ENCODE results near the gene FLRT1. TPM values are rescaled to one million over a fixed set of nuclear protein-coding genes. Genes with fewer than 3 reads are reported as not detected.

Gene FLRT1
- total and polyA plus RNA-seq, 9 donors, result 0.13 to 1.2 (median 0.38) TPM

GRCh38 chr11:64065141-64065465 is 29.4 kb downstream of the FLRT1 start:
- Histone ChIP-seq H3K27ac (no peak overlapping the region), H3K9me3 (no peaks in the 10 kb centered on the region), H3K4me3 (no peak overlapping the region), H3K27me3 (no peaks in the 10 kb centered on the region), H3K4me1 (ENCODE audit: insufficient read depth) (no peaks in the 10 kb centered on the region), H3K36me3 (no peaks in the 10 kb centered on the region)
- TF ChIP-seq EP300 (IDR thresholded peaks at IDR 0.05), result no peak
- no peak for TF ChIP-seq POLR2A (IDR thresholded peaks at IDR 0.05)
- no peak for TF ChIP-seq CTCF (IDR thresholded peaks at IDR 0.05)
- WGBS, 3 donors, result 96 to 97% (median 97%) methylated on average over 11 of the region's 11 CpGs
- intact Hi-C loops (cut with DNase I), result no loop called here
- DNase-seq, result no peak

GRCh38 chr11:64065712-64066111 is 30.0 kb downstream of the FLRT1 start:
- 94 to 95% (median 95%) methylated on average over 9 to 10 of the region's 10 CpGs for WGBS, 3 donors
- Histone ChIP-seq H3K9me3 (no peaks in the 10 kb centered on the region), H3K27me3 (no peaks in the 10 kb centered on the region), H3K4me1 (ENCODE audit: insufficient read depth) (no peaks in the 10 kb centered on the region), H3K36me3 (no peaks in the 10 kb centered on the region), H3K4me3 (no peak overlapping the region), H3K27ac (no peak overlapping the region)
- intact Hi-C loops (cut with DNase I), result no loop called here
- no peak for DNase-seq
- TF ChIP-seq CTCF (IDR thresholded peaks at IDR 0.05) (no peak), POLR2A (IDR thresholded peaks at IDR 0.05) (no peak), EP300 (IDR thresholded peaks at IDR 0.05) (no peak)

GRCh38 chr11:64067230-64067993 is 31.7 kb downstream of the FLRT1 start:
- intact Hi-C loops (cut with DNase I), result no loop called here
- Histone ChIP-seq H3K9me3 (no peaks in the 10 kb centered on the region), H3K36me3 (no peaks in the 10 kb centered on the region), H3K4me1 (ENCODE audit: insufficient read depth) (peaks cover 8% of the 10 kb centered on the region), H3K4me3 (no peak overlapping the region), H3K27ac (no peak overlapping the region), H3K27me3 (no peaks in the 10 kb centered on the region)
- TF ChIP-seq CTCF (IDR thresholded peaks at IDR 0.05) (no peak), POLR2A (IDR thresholded peaks at IDR 0.05) (no peak), EP300 (IDR thresholded peaks at IDR 0.05) (no peak)
- 76 to 81% (median 80%) methylated on average over 25 to 26 of the region's 26 CpGs for WGBS, 3 donors
- DNase-seq, result no peak

GRCh38 chr11:64068705-64069400 is 33.1 kb downstream of the FLRT1 start:
- intact Hi-C loops (cut with DNase I), result no loop called here
- no peak for DNase-seq
- 89 to 93% (median 92%) methylated on average over 19 to 20 of the region's 20 CpGs for WGBS, 3 donors
- Histone ChIP-seq H3K27me3 (no peaks in the 10 kb centered on the region), H3K9me3 (no peaks in the 10 kb centered on the region), H3K27ac (no peak overlapping the region), H3K4me1 (ENCODE audit: insufficient read depth) (peaks cover 9% of the 10 kb centered on the region), H3K4me3 (no peak overlapping the region), H3K36me3 (no peaks in the 10 kb centered on the region)
- TF ChIP-seq CTCF (IDR thresholded peaks at IDR 0.05) (no peak), EP300 (IDR thresholded peaks at IDR 0.05) (no peak), POLR2A (IDR thresholded peaks at IDR 0.05) (no peak)

All from ovary (tissue), 9 donors.